Colon (tissue), 2 donors: ENCODE measurements around the gene PRPF38A.
"Not testable (repeated sequence)": the region's sequence is repeated elsewhere in the genome, so short reads cannot be mapped to it uniquely, and the experiment has no call there.

Source experiments
- FAIRE-seq: peaks from 2 replicates; lab custom pipeline; 2012; peaks lifted over from hg19 to GRCh38; lab: Jason Lieb, UNC
- donor health status: control.
- donor health status: control.

PRPF38A gene, protein sequence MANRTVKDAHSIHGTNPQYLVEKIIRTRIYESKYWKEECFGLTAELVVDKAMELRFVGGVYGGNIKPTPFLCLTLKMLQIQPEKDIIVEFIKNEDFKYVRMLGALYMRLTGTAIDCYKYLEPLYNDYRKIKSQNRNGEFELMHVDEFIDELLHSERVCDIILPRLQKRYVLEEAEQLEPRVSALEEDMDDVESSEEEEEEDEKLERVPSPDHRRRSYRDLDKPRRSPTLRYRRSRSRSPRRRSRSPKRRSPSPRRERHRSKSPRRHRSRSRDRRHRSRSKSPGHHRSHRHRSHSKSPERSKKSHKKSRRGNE

DNA sequence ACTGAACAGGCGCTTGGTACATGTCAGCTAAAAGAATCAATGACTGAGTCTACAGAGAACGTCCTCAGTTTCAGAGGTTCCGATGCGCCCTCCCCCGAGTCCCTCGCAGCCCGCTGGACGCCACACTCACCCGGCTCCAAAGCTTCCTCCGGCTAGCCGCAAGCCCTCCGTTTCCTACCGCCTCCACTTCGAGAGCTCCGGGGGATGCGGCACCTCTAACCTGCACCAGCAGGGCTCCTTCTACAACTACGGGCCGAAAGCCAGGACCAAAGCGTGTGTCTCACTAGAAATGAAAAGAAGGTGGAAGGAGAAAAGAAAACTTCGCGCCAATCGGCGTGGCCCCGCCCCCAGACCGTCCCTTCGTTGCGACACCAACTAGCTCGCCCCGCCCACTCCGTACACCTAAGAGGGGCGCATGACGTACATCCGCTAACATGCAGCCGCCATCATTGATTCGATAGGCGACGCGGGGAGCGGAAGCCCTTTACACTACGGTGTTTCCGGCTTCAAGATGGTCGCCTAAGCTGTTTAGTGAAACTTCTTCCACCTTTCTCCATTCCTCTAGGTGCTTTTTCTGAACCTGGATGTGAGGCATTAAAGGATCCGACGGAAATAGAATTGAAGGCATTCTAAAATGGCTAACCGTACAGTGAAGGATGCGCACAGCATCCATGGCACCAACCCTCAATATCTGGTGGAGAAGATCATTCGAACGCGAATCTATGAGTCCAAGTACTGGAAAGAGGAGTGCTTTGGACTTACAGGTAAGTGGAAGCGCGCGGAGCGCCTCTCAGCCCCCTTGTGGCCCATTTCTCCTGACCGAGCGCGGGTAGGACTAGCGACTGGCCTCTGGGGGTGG, at the start of gene PRPF38A, which contains the start of gene ORC1:
TSS of gene PRPF38A (plus strand) at position 487 of the 859 bp plus-strand sequence. CDS start at position 635, 148 bp downstream.
TSS of gene ORC1 (minus strand) at position 308 of the 859 bp plus-strand sequence. CDS start 2,200 bp downstream, outside the sequence.
- FAIRE-seq = no peak

DNA sequence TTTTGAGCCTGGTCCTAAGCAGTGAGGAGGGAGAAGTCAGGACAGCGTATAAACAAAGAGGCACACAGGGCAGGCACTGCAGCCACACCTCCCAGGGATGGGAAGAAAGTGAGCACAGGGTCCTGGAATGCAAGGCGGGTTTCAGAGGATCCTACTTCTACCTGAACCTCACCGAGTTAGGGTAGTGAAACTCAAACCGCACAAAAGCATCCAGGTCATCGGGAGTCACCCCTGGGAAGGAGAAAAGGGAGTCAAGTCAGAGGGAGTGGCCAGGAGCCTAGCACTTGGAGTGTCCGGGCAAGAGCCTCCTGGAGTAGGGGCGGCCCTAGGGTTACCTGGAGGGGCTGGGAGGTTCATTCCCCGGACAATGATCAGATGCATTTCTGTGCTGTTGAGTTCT, 49.0 kb upstream of the PRPF38A start:
- FAIRE-seq = no peak

DNA sequence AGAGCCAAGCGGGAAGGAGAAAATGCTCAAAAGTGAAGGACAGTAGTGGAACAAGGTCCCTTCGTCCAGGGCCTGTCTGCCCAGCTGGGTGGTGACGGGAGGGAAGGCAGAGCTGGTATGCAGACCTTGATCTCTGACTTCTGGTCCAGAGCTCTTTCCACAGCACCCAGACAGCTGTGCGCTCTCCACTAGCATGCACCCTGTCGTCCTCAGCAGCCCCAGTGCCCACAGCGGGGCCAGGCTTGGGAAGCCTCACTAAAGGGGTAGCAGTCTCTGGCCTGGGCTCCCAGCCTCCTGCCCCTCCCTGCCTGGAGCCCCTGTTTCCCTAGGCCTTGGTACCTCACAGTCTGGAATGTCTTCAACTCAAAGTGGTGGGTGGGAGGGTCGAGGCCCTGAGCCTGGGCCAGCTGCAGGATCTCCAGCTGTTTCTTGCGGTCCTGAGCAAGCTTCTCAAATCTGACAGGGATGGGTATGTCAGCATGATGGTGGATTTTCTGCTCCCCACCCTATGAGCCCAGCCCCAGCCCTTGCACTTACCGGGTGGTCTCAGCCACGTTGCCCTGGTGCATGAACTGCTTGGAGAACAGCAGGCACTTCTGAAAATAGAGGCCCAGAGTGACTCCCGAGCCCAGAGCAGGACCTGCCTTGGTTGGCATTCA, 48.4 kb upstream of the PRPF38A start:
- no peak for FAIRE-seq

DNA sequence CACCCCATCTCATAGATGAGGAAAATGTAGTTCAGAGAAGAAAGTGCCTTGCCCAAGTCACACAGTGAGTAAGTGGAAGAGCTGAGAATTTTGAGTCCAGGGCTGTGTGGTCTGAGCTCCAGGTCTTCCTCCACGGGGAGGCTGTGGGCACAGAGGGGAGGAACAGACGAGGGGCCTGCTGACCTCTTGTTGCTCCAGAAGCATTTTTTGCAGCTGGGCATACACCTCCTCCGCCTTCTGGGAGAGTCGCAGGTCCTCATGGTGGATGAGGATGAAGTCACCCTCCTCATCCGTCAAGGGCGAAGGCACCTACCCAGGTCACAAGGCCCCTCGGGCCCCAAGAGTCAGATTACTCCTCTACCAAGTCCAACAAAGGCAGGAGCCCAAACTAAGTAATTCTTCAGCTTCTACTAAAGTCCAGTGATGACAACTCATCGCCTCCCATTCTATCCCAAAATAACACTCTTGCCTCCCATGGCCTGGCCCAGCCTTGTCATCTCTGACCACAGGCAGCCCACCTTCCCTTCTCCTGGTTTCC, 47.5 kb upstream of the PRPF38A start:
- FAIRE-seq = no peak

DNA sequence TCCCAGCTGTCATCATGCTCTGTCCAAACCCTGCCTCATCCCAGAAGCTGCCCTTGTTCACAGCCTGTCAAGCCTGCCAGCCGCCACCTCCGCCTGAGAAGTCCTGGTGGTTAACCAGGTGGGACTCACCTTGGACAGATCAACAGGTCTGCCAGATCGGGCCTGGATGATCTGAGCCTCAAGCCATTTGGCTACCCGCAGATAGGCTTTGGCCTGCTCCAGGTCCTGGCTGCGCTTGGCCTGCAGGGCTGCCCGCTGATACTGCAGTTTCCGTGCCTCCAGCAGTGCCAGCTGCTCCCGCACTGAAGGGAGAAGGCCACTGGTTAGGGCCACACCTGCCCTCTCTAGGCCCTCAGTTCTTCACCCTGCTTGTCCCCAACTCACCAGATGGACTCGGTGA, 47.0 kb upstream of the PRPF38A start:
- FAIRE-seq = no peak

DNA sequence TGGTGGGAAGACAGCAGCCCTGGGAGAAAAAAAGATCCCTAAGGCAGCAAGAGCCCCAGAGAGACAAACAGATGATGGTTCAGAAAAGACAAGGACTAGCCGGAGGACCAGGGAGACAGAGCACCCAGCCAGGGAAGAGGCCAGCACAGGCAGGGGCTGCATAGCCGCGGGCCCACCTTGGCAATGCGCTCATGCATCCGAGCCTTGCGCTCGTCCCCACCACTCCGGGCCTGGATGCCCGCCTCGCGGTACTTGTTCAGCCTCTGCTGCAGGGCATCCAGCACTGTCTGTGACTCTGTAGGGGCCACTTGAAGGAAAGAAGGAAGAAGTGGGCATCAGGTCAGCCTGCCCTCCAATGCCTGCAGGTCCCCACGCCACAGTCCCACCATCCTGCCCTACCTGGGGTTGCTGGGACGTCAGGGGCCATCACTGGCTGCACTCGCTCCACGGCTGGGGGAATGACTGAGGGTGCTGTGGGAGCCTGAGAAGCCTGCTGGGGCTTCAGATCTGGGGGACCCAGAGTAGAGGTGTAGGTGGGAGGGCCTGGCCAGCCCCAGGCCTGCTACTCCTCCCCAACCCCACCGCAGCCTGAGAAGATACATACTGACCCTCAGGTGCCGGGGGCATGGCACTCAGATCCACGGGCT, 45.4 kb upstream of the PRPF38A start:
- no peak for FAIRE-seq

DNA sequence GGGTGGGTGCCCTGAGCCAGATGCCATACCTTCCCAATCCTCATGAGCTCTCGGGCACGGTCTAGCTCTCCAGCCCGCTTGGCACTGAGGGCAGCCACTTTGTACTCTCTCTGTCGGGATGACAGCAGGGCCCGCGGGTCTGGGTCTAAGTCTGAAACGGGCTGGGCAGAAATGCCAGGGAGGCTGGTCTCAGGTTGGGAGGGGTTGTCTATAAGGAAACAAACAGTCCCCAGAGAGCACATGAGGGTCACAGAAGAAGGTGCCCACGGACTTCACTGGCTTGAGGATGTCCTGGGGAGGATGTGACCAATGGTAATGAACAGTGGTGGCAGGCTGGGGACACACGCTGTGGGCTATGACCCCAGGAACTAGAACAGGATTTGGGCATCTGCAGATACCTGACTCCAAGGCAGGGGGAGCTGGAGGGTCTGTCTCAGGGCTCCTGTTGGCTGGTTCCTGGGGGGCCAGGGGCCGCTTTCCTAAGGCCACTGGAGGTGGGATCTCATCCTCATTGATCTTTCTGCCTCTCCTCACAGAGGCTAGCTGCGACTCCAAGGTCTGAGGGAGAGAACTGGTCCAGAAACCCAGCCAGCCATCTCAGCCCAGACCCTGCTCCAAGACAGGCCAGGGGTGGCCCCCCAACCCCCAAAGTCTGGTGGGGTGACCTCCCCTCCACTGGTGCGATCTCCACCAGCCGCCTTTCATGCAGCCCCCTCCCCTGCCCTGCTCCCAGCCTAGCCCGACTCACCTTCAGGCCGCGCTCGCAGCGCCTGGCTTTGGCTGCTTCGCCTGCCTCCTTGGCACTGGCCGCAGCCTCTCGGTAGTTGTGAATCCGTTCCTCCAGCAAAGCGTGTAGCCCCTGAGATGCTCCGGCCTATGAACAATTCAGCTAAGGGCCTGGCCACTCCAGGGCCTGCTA, 44.5 kb upstream of the PRPF38A start:
- no peak for FAIRE-seq

DNA sequence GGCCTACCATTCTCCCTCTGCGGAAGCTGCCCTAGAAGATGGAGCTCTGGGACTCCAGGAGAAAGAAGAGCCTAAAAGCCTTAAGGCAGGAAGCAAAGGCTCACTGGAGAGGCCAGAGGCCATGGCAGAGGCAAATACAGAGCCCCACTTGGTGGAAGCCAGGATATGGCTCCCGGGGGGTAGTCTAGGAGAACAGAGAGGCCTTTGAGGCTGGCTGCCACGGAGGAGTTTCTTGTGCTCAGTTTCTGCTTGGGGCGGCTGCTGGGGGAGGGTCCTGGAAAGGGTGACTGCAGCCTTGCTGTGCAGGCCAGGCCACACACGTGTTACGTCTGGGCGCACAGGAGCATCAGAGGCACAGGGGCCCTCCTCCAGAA, 43.8 kb upstream of the PRPF38A start:
- FAIRE-seq = no peak

DNA sequence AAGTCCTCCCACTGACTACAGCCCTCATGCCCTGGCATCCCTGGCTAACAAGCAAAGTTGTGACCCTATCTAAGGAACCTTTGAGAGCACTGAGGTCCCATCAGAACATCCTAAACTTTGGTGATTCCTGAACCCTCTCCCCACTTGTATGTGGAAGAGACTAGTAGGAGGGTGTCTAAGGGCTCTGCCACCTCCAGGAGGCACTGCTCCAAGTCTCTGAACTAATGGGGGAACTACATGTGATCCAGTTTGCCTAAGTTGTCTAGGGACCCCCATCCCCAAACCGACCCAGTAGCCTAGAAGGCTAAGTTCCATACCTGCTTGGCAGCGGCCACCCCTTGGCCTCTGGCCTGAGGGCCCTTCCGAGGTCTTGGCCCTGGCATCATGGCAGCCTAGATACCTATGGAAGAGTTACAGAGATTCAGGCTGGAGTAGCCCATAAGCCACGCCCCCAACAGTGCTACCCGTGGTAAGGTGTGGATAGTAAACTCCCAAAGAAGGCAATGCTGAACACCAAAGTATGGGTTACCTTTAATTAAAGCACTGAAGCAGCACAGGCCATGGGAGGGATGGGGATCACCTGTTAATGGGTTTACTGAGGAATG, 40.1 kb upstream of the PRPF38A start:
- FAIRE-seq = no peak

DNA sequence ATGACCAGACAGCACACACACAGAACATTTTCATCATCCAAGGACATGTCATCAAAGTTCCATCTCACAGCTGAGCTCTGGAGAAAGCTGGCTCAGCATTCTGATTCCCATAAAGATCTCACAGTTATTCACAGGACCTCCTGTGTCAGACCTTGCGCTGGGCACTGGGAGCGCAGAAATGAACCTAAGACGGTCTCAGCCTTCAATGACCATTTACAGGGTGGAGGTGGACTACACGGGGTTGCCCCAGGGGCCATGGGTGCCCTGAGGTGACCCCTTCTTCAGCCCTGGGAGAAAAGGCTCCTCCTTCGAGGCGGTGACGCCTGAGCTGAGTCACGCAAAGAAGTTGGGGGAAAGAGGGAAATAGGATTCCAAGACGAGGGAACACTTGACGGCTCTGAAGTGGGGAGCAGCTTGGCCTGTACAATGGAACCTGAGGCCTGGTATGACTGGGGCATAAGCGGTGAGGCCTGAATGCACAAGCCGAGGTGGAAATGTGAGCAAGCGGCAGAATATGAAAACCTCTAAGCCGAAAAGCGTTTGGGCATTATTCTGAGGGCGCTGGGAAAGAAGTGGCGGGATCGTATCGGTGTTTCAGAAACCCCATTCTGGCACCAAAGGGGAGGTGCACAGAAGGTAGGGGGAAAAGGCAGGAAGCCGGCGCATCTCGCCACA, 39.2 kb upstream of the PRPF38A start:
- FAIRE-seq = no peak

DNA sequence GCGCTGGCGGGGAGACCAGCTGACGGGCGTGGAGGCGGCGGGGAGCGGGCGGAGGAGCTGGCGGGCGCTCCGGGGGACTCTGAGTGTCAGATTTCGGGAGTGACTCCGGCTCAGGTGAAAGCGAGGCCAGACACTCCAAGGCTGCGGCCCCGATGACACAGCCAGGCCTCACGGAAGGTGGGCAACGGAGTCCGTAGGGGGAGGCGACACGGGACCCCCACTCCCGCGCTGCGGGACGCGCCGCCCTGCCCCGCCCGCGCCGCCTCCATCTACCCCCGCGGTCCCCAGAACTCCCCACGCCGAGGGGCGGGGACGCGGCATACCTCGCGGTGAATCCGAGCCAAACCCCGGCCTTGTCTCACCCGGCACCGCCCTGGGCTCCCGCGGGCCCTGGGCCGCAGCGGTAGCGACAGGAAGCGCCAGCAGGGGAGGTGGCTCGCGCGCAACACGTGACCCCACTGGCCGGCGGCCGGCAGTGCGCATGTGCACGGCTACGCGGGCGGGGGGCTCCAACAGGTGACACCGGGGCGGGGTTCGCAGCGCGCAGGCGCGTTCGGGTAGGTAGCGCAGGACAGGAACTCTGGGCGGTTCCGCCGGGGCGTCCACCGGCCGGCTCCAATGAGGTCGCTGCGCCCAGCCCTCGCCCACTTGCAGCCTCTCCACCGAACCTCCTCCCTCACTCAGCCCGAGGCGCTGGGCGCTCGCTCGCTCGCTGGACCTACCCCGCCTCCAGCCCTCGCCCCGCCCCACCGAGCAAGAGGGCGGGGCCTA, 38.5 kb upstream of the PRPF38A start, which contains the start of gene CC2D1B:
TSS of gene CC2D1B (minus strand) at position 460 of the 771 bp plus-strand sequence. CDS start 1,585 bp downstream, outside the sequence.
- FAIRE-seq = no peak

DNA sequence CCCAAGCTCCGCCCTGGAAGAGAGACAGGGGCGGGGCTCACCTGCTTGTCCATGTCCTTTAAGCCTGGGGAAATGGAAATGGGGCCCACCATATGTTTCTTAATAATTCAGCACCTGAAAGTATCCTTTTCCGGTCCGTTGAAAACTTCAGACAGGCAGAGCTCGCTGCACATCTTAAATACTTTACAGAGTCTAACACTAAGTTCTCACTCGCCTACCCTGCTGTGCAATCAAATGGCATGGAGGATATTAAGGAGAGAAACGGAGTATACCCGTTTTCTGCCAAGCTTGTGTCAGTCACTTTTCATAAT, 37.9 kb upstream of the PRPF38A start:
- FAIRE-seq = no peak

DNA sequence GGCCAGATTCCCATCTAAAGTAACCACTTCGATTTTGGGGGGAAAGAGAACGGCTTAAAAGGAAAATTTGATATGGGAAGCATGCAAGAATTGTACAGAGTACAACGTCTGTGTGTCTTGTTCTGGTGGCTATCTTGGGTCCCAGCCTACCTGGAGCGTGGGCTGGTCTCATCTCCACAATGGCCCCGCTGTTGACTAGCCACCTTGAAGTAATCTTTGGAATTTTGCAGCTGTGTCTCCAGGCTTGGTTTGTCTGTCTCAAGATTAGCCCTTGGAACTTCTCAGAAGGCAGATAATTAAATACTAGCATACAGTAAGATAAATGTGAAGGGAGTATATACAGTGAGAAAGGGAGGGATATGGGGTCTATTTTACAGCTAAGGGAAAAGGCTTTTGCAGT, 37.1 kb upstream of the PRPF38A start:
- FAIRE-seq = no peak

DNA sequence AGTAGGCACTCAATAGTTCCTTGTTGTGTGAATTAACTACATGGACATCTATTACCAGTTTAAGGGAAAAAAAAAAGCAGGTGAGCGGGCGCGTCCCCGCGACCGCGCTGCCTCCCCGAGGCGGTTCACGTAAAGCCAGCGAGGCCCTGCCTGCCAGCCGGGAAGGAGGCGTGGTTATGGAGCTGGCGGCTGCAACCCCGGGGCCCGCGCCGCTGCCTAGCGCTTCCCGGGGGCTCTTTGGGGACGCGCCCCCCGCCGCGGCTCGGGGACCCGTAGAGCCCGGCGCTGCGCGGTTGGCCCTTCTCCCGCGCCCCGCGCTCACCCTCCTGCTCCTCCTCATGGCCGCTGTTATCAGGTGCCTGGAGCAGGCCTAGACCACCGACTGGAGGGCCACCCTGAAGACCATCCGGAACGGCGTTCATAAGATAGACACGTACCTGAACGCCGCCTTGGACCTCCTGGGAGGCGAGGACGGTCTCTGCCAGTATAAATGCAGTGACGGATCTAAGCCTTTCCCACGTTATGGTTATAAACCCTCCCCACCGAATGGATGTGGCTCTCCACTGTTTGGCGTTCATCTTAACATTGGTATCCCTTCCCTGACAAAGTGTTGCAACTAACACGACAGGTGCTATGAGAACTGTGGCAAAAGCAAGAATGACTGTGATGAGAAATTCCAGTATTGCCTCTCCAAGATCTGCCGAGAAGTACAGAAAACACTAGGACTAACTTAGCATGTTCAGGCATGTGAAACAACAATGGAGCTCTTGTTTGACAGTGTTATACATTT, 35.8 kb upstream of the PRPF38A start:
- no peak for FAIRE-seq

DNA sequence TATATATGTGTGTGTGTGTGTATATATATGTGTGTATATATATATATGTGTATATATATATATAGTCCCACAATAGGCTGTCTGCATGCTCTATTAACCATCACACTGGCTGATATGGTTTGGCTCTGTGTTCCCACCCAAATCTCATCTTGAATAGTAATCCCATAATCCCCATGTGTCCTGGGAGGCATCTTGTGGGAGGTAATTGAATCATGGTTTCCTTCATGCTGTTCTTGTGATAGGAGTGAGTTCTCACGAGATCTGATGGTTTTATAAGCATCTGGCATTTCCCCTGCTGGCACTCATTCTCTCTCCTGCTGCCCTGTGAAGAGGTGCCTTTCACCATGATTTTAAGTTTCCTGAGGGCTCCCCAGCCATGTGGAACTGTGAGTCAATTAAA, 34.6 kb upstream of the PRPF38A start:
- not testable (repeated sequence) for FAIRE-seq

DNA sequence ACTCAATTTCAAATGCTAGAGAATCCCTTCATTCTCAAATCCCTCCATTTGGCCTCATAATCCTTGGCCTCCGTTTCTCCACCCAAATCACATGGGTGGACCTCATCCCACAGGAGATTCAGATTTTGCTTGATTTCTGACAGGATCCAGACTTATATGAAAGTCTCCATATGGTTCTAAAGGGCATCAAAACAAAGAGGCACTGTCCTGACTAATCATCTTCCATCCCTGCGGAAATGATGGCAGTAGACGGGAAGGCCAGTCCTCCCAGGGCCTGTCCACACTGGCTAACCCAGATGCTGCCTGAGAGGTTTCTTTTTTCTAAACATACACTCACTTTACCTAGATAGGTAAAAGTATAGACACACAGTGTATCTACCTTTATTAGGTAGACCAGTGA, 19.0 kb upstream of the PRPF38A start:
- no peak for FAIRE-seq

DNA sequence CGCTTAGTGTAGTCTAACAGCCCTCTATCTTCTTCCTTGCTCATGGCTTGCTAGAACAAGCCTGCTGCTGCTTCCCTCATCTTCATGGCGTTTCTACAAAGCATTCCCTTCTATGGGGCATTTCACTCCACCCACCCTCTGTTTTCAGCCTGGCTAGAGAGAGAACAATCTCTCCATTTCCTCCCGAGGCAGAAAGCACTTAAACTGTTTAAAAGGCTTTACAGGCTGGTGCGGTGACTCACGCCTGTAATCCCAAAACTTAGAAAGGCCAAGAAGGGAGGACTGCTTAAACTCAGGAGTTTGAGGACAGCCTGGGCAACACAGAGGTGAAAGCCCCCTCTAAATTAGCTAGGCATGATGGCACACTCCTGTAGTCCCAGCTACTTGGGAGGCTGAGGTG, 17.9 kb upstream of the PRPF38A start:
- FAIRE-seq = no peak

DNA sequence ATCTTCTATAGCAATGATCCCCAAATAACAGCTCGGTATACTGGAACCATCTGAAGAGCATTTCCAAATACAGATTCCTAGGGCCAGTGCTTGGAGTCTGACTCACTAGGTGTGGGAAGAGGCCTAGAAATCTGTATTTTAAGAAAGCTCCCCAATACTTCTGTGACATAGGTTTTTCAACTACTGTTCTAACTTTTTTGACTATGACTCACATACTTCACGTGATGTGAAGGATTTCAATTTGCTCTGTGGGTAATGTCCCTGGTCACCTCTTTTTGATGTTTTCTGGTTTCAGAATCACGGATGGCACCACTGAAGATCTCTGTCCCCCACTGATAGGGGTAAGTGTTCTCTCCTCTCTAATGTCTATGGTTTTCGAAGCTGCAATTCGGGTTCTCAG, 11.2 kb upstream of the PRPF38A start:
- no peak for FAIRE-seq
